Activated B cell treated with CpG ODN at 0.5 μM for 24 hours (primary cell): ENCODE results near the gene ADAT3. TPM values are rescaled to one million over a fixed set of nuclear protein-coding genes. Genes with fewer than 3 reads are reported as not detected.

Experiments used
- ATAC-seq: fragments of 200-7000 bp; cut with Tn5 transposase; one replicate; pipeline ENCODE4 v1.10.0; 2021; ENCODE audit warnings: low read depth, mild to moderate bottlenecking, moderate library complexity
- CTCF ChIA-PET: fragments of 350-600 bp; sonication (Branson Sonifier 250); formaldehyde crosslinking; loops from one replicate; lab custom pipeline; 2021; ENCODE audit warnings: antibody characterized with exemption; lab: Charles Lee
- POLR2A ChIA-PET: fragments of 350-600 bp; sonication (Branson Sonifier 250); formaldehyde crosslinking; loops from one replicate; lab custom pipeline; 2021; ENCODE audit warnings: antibody characterized with exemption; lab: Charles Lee
- DNase-seq: peaks from one replicate; pipeline ENCODE4 v3.0.0; 2022
- H3K27ac Mint-ChIP-seq: one replicate; pipeline ENCODE4 v1.8.0; 2020; ENCODE audit warnings: mixed read lengths
- H3K27me3 Mint-ChIP-seq: one replicate; pipeline ENCODE4 v1.8.0; 2021; ENCODE audit warnings: mixed read lengths
- H3K36me3 Mint-ChIP-seq: one replicate; pipeline ENCODE4 v1.8.0; 2021; ENCODE audit warnings: low read depth, mixed read lengths
- H3K4me1 Mint-ChIP-seq: one replicate; pipeline ENCODE4 v1.8.0; 2021; ENCODE audit warnings: mixed read lengths
- H3K4me3 Mint-ChIP-seq: one replicate; pipeline ENCODE4 v1.8.0; 2020; ENCODE audit warnings: mild to moderate bottlenecking, mixed read lengths
- H3K9me3 Mint-ChIP-seq: one replicate; pipeline ENCODE4 v1.8.0; 2020; ENCODE audit warnings: mixed read lengths
- CTCF ChIP-seq: fragments of 200-600 bp; IDR thresholded peaks from one replicate; pipeline ENCODE4 v1.8.0; 2022; ENCODE audit warnings: antibody characterized with exemption, mild to moderate bottlenecking
- intact Hi-C: fragments of 100-400 bp; cut with micrococcal nuclease; formaldehyde crosslinking; loops from one replicate; pipeline ENCODE4 v1.15.1; 2024
- total RNA-seq: library from RNA; stranded (reverse); gene quantifications from 2 replicates; pipeline ENCODE4 v1.2.3, GENCODE V29; 2022

ADAT3 gene
- total RNA-seq = 8.5 and 14.1 TPM in 2 replicates

- ATAC-seq (peak; percentile 92), DNase-seq (peak; percentile 94)
- no peak for TF ChIP-seq CTCF
- intact Hi-C loops = loop anchor here (1.0 to 2.0 kb wide), 7 partner anchors 8 to 191 kb away; partner anchors contain the start of genes ABHD17A, IZUMO4, MOB3A and REXO1
- Mint-ChIP-seq H3K27me3 (no peaks in the 10 kb centered on the region), H3K9me3 (no peaks in the 10 kb centered on the region), H3K4me1 (peaks cover 59% of the 10 kb centered on the region), H3K4me3 (peak within 1 kb of the TSS; percentile 91), H3K36me3 (peaks cover 6% of the 10 kb centered on the region), H3K27ac (peak within 1 kb of the TSS; percentile 94)
- CTCF ChIA-PET = interaction anchor here (1.0 to 2.2 kb wide), 3 partner anchors 29 to 56 kb away, joined by 3 to 10 read pairs (median 3); no protein-coding TSS in a partner anchor
- POLR2A ChIA-PET = interaction anchor here (0.5 to 2.4 kb wide), 18 partner anchors 8 to 1663 kb away, joined by 3 to 23 read pairs (median 5); partner anchors contain the start of genes ABHD17A, AP3D1 and MKNK2
These were observed at the start of gene ADAT3, which contains the start of gene SCAMP4 for GRCh38 chr19:1905110-1905862. Gene ADAT3 (plus strand): TSS chr19:1905399. CDS start chr19:1912048, 6,649 bp downstream. Gene SCAMP4 (plus strand): TSS chr19:1905399. CDS start chr19:1915020, 9,621 bp downstream.

GRCh38 chr19:1855828-1856255 lies 49.4 kb upstream of the ADAT3 start:
- Mint-ChIP-seq H3K9me3 (no peaks in the 10 kb centered on the region), H3K27me3 (no peaks in the 10 kb centered on the region), H3K27ac (peak overlapping the region; percentile 89), H3K4me3 (peak overlapping the region; percentile 73), H3K4me1 (peaks cover 73% of the 10 kb centered on the region), H3K36me3 (peaks cover 2% of the 10 kb centered on the region)
- DNase-seq (no peak), ATAC-seq (peak; percentile 6)
- intact Hi-C loops = loop anchor here (10.0 kb wide), 1 partner anchor 759 kb away; no protein-coding TSS in a partner anchor
- ChIA-PET POLR2A (interaction anchor here (0.9 to 3.1 kb wide), 9 partner anchors 9 to 587 kb away, joined by 3 to 15 read pairs (median 5); partner anchors contain the start of gene CIRBP), CTCF (interaction anchor here (0.9 to 1.4 kb wide), 3 partner anchors 9 to 184 kb away, joined by 3 read pairs; no protein-coding TSS in a partner anchor)
- TF ChIP-seq CTCF = no peak

GRCh38 chr19:1856345-1856697 lies 48.9 kb upstream of the ADAT3 start:
- Mint-ChIP-seq H3K27me3 (no peaks in the 10 kb centered on the region), H3K9me3 (no peaks in the 10 kb centered on the region), H3K27ac (peak overlapping the region; percentile 89), H3K4me1 (peaks cover 73% of the 10 kb centered on the region), H3K36me3 (peaks cover 2% of the 10 kb centered on the region), H3K4me3 (peak overlapping the region; percentile 73)
- ATAC-seq (peak; percentile 0), DNase-seq (no peak)
- intact Hi-C loops = loop anchor here (10.0 kb wide), 1 partner anchor 758 kb away; no protein-coding TSS in a partner anchor
- ChIA-PET POLR2A (interaction anchor here (0.9 to 3.1 kb wide), 8 partner anchors 8 to 234 kb away, joined by 3 to 15 read pairs (median 6); no protein-coding TSS in a partner anchor), CTCF (interaction anchor here (0.9 to 1.3 kb wide), 2 partner anchors 30 to 184 kb away, joined by 3 read pairs; no protein-coding TSS in a partner anchor)
- TF ChIP-seq CTCF = no peak

- ATAC-seq = peak; percentile 41
- ChIA-PET CTCF (interaction anchor here (0.9 to 1.3 kb wide), 3 partner anchors 30 to 185 kb away, joined by 3 read pairs; no protein-coding TSS in a partner anchor), POLR2A (interaction anchor here (0.6 to 3.1 kb wide), 14 partner anchors 8 to 588 kb away, joined by 3 to 15 read pairs (median 4); no protein-coding TSS in a partner anchor)
- Mint-ChIP-seq H3K36me3 (peaks cover 2% of the 10 kb centered on the region), H3K4me3 (peak overlapping the region; percentile 73), H3K4me1 (peaks cover 77% of the 10 kb centered on the region), H3K9me3 (no peaks in the 10 kb centered on the region), H3K27ac (peak overlapping the region; percentile 89), H3K27me3 (no peaks in the 10 kb centered on the region)
- TF ChIP-seq CTCF = no peak
- peak; percentile 60 for DNase-seq
- intact Hi-C loops = loop anchor here (10.0 kb wide), 1 partner anchor 758 kb away; no protein-coding TSS in a partner anchor
These were observed 48.2 kb upstream of the ADAT3 start for GRCh38 chr19:1856698-1857603.
